ENCODE data around the gene TBXAS1.

The TBXAS1 gene

DNA sequence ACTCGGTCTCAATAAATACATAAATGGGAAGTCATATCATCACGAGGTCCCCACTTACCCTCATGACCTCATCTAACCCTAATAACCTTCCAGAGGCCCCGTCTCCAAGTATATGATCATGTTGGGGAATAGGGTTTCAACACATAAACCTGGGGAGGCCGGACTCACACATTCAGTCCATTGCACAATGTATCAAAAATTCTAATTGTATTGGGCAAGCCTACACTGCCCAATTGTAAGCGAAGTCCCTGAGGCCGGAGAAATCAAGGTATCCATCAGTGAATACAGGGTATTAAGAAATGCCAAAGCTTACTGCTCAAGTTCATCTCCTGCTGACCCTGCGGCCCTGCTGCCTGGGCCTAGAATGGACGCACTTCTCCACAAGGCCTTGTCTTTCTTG, 164.1 kb downstream of the TBXAS1 start:
- no peak overlapping the region for H3K27ac ChIP-seq
- TF ChIP-seq, protein P1, sequence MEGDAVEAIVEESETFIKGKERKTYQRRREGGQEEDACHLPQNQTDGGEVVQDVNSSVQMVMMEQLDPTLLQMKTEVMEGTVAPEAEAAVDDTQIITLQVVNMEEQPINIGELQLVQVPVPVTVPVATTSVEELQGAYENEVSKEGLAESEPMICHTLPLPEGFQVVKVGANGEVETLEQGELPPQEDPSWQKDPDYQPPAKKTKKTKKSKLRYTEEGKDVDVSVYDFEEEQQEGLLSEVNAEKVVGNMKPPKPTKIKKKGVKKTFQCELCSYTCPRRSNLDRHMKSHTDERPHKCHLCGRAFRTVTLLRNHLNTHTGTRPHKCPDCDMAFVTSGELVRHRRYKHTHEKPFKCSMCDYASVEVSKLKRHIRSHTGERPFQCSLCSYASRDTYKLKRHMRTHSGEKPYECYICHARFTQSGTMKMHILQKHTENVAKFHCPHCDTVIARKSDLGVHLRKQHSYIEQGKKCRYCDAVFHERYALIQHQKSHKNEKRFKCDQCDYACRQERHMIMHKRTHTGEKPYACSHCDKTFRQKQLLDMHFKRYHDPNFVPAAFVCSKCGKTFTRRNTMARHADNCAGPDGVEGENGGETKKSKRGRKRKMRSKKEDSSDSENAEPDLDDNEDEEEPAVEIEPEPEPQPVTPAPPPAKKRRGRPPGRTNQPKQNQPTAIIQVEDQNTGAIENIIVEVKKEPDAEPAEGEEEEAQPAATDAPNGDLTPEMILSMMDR (IDR thresholded peaks at IDR 0.05) = no peak
- DNase-seq (ENCODE audit: low spot score) = no peak
- no peak overlapping the region for H3K4me3 ChIP-seq

DNA sequence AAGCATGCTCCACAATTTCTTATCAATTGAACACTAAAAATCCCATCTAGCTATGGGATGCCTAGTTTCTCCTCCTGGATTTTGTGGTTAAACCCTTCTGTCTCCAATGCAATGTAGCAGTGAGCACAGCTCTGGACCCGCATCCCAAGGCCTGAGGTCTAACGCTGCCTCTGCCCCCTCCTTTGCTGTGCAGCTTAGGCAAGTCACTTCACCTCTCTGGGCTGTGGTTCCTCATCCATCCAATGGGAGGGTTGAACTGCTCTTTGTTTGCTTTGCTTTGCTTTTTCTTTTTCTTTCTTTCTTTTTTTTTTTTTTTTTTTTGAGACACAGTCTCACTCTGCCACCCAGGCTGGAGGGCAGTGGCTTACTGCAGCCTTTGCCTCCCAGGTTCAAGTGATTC, 164.5 kb downstream of the TBXAS1 start:
- TF ChIP-seq, protein P1 (IDR thresholded peaks at IDR 0.05) = no peak
- H3K4me3 ChIP-seq = no peak overlapping the region
- H3K27ac ChIP-seq = no peak overlapping the region
- no peak for DNase-seq (ENCODE audit: low spot score)

DNA sequence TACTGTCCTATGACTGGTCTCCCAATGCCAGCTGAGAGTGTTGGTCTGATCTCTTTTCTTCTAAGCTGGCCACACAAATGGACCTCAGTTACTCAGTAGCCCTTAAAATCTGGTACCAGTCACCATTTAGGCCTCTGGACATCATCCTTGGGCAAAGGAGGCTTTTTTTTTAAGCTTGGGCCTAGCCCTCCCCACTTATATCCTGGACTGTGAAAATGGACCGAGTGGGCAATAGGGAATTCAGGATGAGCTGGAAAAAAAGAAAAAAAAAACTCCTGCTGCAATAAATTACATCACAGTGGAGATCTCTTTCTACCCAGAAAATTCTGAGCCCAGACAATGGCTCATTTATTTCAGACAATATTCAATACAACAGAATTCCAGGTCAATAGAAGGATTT, 165.3 kb downstream of the TBXAS1 start:
- no peak for DNase-seq (ENCODE audit: low spot score)
- H3K27ac ChIP-seq = no peak overlapping the region
- TF ChIP-seq, protein P1 (IDR thresholded peaks at IDR 0.05) = no peak
- H3K4me3 ChIP-seq = no peak overlapping the region

DNA sequence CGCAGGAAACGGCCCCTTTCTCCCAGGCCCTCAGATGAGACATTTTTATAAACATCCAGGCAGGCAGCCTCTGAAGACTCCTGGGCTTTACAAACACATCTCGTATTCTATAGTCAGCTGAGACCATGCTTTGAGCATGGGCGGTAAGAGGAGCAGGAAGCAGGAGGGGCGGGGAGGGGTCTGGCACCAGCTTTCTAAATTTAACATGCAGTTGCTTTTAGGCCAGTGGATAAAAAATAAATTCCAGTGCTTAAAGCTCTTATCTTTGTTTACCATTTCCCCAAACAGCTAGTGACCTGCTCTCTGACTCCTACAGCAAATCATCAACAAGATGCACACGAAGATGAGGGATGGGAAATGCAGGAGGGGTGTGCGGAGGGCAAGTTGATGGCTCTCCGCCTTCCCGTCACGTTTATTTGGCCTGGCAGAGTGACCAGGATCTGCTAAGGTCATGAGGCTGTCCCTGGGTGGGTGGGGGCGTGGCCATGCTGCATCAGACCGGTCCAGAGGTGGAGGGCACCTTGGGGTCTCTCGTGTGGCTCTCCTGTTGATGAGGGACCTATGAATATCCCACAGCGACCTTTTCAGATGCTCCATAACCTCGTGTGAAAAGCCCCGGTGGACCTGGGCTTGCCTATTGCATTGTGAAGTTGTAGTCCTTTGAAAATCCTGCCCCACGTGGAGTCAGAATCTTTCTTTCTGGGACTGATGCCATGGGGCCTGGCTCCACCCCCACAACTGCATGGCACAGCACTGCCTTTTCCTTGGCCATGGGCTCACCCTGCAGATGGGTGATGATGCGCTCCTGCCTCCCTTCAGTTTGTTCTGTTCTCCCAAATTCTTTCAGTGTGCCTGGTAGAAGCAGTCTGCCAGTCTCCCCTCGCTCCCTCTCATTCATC, 166.2 kb downstream of the TBXAS1 start:
- Histone ChIP-seq H3K27ac (no peak overlapping the region), H3K4me3 (no peak overlapping the region)
- TF ChIP-seq, protein P1 (IDR thresholded peaks at IDR 0.05) = no peak
- no peak for DNase-seq (ENCODE audit: low spot score)

DNA sequence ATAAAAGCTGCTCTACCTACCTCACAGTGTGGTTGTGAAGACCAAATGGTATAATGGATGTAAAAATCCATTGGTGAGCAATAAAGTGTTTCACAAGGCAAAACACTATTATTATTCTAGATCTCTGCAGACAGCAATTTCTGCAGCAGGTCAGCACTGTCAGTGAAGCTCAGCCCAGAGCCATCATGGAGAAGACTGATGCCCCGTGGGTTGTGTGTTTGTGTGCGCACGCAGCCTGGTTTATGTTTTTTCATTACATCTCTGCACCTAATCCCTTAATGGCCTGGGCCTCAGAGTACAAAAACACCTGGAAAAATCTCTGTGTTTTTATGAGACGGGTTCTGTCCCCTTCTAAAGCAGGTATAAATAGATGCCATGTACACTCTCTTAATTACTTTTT, 169.5 kb downstream of the TBXAS1 start:
- DNase-seq (ENCODE audit: low spot score) = no peak
- no peak overlapping the region for H3K27ac ChIP-seq
- TF ChIP-seq, protein P1 (IDR thresholded peaks at IDR 0.05) = no peak
- no peak overlapping the region for H3K4me3 ChIP-seq

DNA sequence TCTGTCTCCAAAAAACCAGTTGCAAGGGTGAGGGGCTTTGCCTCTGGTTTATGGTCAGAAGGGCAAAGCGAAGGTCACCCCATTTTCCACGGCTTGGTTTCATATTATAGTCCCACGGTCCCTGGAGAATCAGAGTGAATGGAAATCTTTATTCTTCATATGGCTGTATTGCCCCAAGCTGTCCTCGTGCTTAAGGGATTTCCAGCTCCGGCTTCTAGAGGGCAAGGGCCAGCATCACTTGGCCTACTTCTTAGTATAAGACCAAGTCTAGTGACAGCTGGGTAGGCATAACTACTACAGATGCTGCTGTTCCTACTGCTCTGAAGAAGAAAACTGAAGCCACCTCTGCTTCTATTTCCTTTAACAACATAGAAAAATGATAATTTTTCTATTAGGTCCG, 170.5 kb downstream of the TBXAS1 start:
- DNase-seq (ENCODE audit: low spot score) = no peak
- TF ChIP-seq, protein P1 (IDR thresholded peaks at IDR 0.05) = no peak
- H3K4me3 ChIP-seq = no peak overlapping the region
- H3K27ac ChIP-seq = no peak overlapping the region

DNA sequence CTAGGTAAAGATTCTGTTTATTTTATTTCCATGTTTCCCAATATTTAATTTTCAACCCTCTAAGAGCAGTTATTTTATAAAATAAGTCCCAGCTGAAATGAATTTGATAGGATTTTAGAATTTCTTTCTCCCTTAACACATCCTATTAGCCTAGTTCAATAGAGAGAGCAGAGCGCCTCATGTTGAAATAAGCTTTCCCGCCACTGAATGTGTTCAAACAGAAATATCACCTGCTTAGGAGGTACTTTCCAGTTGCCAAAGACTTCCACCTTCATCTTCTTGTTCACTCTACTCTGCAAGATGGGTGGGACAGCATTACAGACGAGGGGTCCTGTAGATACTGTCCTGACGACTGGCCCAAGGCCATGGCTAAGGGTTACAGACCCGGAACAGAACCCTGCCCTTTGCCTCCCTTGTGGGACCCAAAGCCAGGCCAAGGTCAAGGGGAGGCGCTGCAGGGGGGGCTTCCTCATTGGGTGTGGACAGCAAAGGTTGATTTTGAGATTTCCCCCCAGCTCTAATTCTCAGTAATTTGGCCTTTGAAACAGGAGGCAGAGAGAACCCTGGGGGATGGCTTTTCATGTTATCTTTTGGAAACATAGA, 171.7 kb downstream of the TBXAS1 start:
- DNase-seq (ENCODE audit: low spot score) = no peak
- no peak overlapping the region for H3K27ac ChIP-seq
- H3K4me3 ChIP-seq = no peak overlapping the region
- TF ChIP-seq, protein P1 (IDR thresholded peaks at IDR 0.05) = no peak

All from coronary artery (tissue), 2 donors.